Body of pancreas (tissue), 4 donors: ENCODE measurements around the gene MTA3. TPM values are rescaled to one million over a fixed set of nuclear protein-coding genes. Genes with fewer than 3 reads are reported as not detected.
A peak's percentile ranks its signal among the peaks of the same experiment; 100 is the strongest.

ENCODE experiments used
- ATAC-seq: fragments of 150-250 bp; one replicate; pipeline ENCODE4 v1.9.1; 2016
- DNase-seq, 4 donors: peaks; one replicate each; pipeline ENCODE4 v3.0.0-alpha.2; 2019
- H3K27ac ChIP-seq, 4 donors: fragments of 200-600 bp; sonication (generic); 1 replicate in 3 of 4; 2 replicates in 1 of 4; pipeline versions ENCODE4 v1.5.1 to v1.6.1; 2016 to 2019; ENCODE audit warnings: mild to moderate bottlenecking in 1 of 4, mixed read lengths in 1 of 4, moderate library complexity in 1 of 4
- H3K27me3 ChIP-seq, 2 donors: fragments of 200-600 bp; sonication (generic); one replicate each; pipeline ENCODE4 v1.6.0; 2016; ENCODE audit warnings: mild to moderate bottlenecking in 1 of 2
- H3K36me3 ChIP-seq, 2 donors: fragments of 200-600 bp; sonication (generic); replicated peaks in 1 of 2; 2 replicates each; pipeline ENCODE4 v1.5.1; 2016; ENCODE audit warnings: low read depth in 2 of 2; ENCODE audit not compliant: insufficient read depth in 1 of 2
- H3K4me1 ChIP-seq: fragments of 200-600 bp; sonication (generic); one replicate; pipeline ENCODE4 v1.6.0; 2016
- H3K4me3 ChIP-seq, 2 donors: fragments of 200-600 bp; sonication (generic); 1 replicate in 1 of 2; 2 replicates in 1 of 2; pipeline ENCODE4 v1.5.1; 2016 to 2019
- H3K9me3 ChIP-seq, 3 donors: fragments of 200-600 bp; sonication (generic); 1 replicate in 2 of 3; 2 replicates in 1 of 3; pipeline ENCODE4 v1.5.1; 2016
- POLR2A ChIP-seq, 3 donors: fragments of 450-650 bp; IDR thresholded peaks; one replicate each; pipeline ENCODE4 v1.6.1; 2016; ENCODE audit warnings: antibody characterized with exemption in 3 of 3, mild to moderate bottlenecking in 2 of 3
- WGBS, 2 donors: methylation state at CpG; one replicate each; pipeline ENCODE4 v1.1.5; 2017; 5-methylcytosine and 5-hydroxymethylcytosine counted together
- intact Hi-C: fragments of 100-400 bp; cut with DNase I; formaldehyde crosslinking; loops from one replicate; pipeline ENCODE4 v1.15.1; 2023
- total RNA-seq, 2 donors: library from RNA; depleted of rRNA; stranded (reverse); fragments of >200 nt; gene quantifications; one replicate each; pipeline ENCODE4 v1.1.0, GENCODE V29; 2016
- TF ChIP-seq, protein P1 (sequence below), 7 experiments: fragments of 450-650 bp in 4 of 7; fragments of 200-600 bp in 3 of 7; sonication (generic) in 3 of 7; IDR thresholded peaks; one replicate each; pipeline ENCODE4 v1.5.1; 2016 to 2019; ENCODE audit warnings: antibody characterized with exemption in 7 of 7

MTA3 gene
- total RNA-seq, 2 donors from 2014 or later, result 23.1 to 31.1 TPM

DNA sequence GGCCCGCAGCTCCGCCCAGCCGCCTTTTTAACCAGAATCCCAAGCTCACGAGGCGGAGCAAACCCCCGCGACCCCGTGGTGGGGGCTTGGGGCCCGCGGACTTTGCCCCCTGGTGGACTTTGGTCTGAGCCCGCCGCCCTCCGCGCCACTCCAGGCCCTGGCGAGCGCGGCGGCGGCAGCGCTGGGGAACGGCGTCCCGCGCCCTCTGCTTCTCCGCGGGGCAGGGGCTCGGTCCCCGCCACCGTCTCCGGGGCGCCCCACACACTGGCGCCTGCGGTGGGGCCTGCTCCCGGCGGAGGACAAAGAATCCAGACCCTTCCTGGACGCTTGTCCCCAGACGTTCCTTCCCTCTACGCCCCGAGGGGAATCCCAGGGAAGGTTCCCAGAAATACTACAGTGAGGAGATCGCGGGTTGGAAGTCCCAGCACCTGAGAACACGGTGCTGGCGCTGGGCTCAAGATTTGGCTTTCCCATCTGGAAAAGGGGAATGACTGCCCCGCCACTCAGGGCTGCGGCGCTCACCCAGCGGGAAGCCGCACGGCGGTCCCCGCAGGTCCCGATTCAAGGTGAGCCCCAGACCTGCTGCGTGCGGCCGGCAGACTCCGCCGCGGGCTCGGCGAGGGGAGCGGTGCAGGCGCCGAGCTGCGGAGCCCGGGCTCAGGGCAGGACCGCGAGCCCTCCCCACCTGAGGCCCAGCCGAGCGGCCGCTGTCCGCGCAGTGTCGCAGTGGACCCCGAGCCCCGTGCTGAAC lies 224.3 kb downstream of the MTA3 start, which contains the start of gene HAAO:
Gene HAAO (minus strand): TSS at position 1 of the 751 bp plus-strand sequence. CDS start 47 bp downstream, outside the sequence.
- no peaks in the 10 kb centered on the region for H3K36me3 ChIP-seq
- DNase-seq, result peak; percentile 86 to 90 (median 87)
- TF ChIP-seq, protein P1, sequence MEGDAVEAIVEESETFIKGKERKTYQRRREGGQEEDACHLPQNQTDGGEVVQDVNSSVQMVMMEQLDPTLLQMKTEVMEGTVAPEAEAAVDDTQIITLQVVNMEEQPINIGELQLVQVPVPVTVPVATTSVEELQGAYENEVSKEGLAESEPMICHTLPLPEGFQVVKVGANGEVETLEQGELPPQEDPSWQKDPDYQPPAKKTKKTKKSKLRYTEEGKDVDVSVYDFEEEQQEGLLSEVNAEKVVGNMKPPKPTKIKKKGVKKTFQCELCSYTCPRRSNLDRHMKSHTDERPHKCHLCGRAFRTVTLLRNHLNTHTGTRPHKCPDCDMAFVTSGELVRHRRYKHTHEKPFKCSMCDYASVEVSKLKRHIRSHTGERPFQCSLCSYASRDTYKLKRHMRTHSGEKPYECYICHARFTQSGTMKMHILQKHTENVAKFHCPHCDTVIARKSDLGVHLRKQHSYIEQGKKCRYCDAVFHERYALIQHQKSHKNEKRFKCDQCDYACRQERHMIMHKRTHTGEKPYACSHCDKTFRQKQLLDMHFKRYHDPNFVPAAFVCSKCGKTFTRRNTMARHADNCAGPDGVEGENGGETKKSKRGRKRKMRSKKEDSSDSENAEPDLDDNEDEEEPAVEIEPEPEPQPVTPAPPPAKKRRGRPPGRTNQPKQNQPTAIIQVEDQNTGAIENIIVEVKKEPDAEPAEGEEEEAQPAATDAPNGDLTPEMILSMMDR (IDR thresholded peaks at IDR 0.05), result peak in 3 of 7 experiments; percentile 5 to 30 (median 11)
- peak; percentile 79 to 83 (median 80) for TF ChIP-seq POLR2A (IDR thresholded peaks at IDR 0.05)
- no peaks in the 10 kb centered on the region for H3K27me3 ChIP-seq
- peak within 1 kb of the TSS; percentile 35 to 54 for H3K4me3 ChIP-seq
- H3K4me1 ChIP-seq, result peaks cover 59% of the 10 kb centered on the region
- intact Hi-C loops, result no loop called here
- H3K27ac ChIP-seq, result peak within 1 kb of the TSS; percentile 90 to 93 (median 91)
- 0 to 1% methylated on average over 7 to 74 of the region's 75 CpGs for WGBS, 2 donors
- ATAC-seq, result peak; percentile 82
- no peaks in the 10 kb centered on the region for H3K9me3 ChIP-seq

DNA sequence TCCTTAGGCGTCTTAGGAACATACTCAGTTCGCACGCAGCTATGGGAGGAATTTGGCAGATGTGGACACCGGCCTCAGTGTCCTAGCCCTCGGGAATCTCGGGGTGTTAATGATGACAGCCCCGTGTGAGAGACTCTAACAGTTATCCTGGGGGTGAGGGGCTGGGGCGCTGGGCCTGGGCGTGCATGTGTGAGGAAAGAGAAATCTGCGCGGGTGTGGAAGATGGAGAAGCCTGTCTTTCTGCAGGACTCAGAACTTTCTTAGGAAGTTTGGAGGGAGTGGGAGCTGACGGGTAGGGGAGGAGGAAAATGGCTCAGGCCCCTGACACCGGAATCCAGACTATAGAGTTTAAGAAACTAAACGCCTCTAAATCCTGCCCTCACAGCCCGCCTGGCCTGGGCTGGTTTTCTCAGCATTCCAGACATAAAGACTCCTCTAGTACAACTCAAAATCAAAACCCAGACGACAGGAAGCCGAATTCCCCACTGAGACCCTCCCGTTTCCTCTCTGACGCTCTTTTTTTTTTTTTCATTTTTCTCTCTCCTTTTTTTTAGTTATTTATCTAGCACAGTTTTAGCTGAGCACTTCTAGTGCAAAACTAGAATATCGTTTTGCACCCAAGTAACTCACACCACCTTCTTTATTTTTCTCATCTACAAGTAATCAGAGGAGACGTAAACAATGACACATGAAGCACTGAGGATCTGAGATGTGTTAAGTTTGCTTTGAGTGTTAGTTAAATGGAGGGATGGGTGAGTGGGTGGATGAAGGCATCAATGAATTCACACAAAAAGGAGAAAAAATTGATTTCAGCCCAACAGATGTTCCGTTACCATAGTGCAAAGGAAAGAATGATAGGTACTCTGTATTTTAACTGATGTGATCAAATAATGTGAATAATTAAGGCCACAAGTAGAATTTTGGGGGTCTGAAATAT lies 225.2 kb downstream of the MTA3 start:
- Histone ChIP-seq H3K27ac (peak overlapping the region; percentile 90 to 93 (median 91)), H3K4me3 (peak overlapping the region; percentile 35 to 54), H3K4me1 (peaks cover 59% of the 10 kb centered on the region), H3K9me3 (no peaks in the 10 kb centered on the region), H3K36me3 (no peaks in the 10 kb centered on the region), H3K27me3 (no peaks in the 10 kb centered on the region)
- peak in 1 of 4 donors; percentile 21 for DNase-seq
- ATAC-seq, result no peak
- TF ChIP-seq, protein P1 (IDR thresholded peaks at IDR 0.05), result no peak
- intact Hi-C loops, result no loop called here
- WGBS, 2 donors, result 21 to 25% methylated on average over 21 to 22 of the region's 22 CpGs

DNA sequence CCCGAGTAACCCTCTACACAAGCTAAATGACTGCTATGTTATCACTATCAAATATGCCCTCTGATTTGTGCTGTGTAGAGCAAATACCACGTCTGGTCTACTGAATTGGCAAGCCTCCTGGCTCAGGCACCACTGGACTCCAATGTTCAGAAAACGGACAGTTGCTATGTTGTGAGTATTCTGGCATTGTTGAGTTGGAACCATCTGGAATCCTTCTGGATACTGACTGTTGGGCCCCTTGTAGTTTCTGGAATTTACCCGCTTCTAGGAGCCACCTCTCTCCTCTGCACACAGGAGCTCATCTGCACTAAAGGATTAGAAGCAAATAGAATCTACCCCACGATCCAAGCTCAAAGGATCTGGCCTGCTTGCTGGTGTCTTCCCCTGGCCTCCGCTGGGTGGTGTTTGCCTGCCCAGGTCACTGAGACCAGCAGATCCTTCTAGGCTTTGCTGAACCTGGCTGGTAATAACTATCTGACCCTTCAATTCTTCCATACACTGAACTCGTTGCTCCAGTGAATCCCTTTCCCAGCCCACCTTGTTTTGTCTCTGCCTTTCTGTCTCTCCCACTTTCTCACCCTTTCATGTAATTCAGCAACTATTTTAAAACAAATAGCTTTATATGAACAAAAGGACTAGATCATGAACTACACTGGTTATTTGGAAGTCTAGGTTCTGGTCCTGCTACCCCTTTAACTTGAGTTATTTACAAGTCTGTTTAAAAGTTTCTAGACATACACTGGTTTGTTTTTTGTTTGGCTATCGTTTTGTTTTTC lies 226.0 kb downstream of the MTA3 start:
- no peaks in the 10 kb centered on the region for H3K27me3 ChIP-seq
- H3K36me3 ChIP-seq, result no peaks in the 10 kb centered on the region
- peak overlapping the region; percentile 27 to 93 (median 91) for H3K27ac ChIP-seq
- no peaks in the 10 kb centered on the region for H3K9me3 ChIP-seq
- intact Hi-C loops, result no loop called here
- peaks cover 59% of the 10 kb centered on the region for H3K4me1 ChIP-seq
- WGBS, 2 donors, result 27 to 36% methylated on average over 8 of the region's 8 CpGs
- DNase-seq (peak; percentile 62 to 79 (median 75)), ATAC-seq (peak; percentile 36)
- TF ChIP-seq, protein P1 (IDR thresholded peaks at IDR 0.05), result peak; percentile 17 to 60 (median 51)
- peak in 2 of 3 donors; percentile 28 to 34 for TF ChIP-seq POLR2A (IDR thresholded peaks at IDR 0.05)
- H3K4me3 ChIP-seq, result no peak overlapping the region

DNA sequence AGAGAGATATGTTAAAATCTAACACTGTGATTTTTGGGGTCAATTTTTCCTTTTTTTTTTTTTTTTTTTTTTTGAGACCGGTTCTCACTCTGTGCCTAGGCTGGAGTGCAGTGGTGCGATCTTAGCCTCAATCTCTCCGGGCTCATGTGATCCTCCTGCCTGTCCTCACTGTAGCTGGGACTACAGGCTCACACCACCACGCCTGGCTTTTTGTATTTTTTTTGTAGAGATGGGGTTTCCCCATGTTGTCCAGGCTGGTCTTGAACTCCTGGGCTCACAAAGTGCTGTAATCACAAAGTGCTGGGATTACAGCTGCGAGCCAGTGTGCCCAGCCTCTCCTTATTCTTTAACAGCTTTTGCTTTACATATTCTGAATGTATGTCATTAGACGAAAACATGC lies 226.8 kb downstream of the MTA3 start:
- WGBS, 2 donors, result 76 to 85% methylated on average over 6 of the region's 6 CpGs
- intact Hi-C loops, result no loop called here
- H3K9me3 ChIP-seq, result no peaks in the 10 kb centered on the region
- H3K27me3 ChIP-seq, result no peaks in the 10 kb centered on the region
- no peak for DNase-seq
- peaks cover 51% of the 10 kb centered on the region for H3K4me1 ChIP-seq
- H3K36me3 ChIP-seq, result no peaks in the 10 kb centered on the region
- ATAC-seq, result no peak
- no peak for TF ChIP-seq POLR2A (IDR thresholded peaks at IDR 0.05)
- TF ChIP-seq, protein P1 (IDR thresholded peaks at IDR 0.05), result no peak
- peak overlapping the region in 3 of 4 donors; percentile 58 to 69 (median 66) for H3K27ac ChIP-seq
- no peak overlapping the region for H3K4me3 ChIP-seq
